NCI-H748 treated with DMSO at 0.1 percent for 48 hours (cell line): ENCODE results near the gene PAPSS2.
"Not testable (repeated sequence)": the region's sequence is repeated elsewhere in the genome, so short reads cannot be mapped to it uniquely, and the experiment has no call there.

ENCODE experiments used
- DNase-seq: peaks from one replicate; lab custom pipeline; 2025; lab: John Stamatoyannopoulos, UW

The PAPSS2 gene

GRCh38 chr10:87705339-87705738 lies 45.7 kb downstream of the PAPSS2 start:
- DNase-seq: no peak

DNA sequence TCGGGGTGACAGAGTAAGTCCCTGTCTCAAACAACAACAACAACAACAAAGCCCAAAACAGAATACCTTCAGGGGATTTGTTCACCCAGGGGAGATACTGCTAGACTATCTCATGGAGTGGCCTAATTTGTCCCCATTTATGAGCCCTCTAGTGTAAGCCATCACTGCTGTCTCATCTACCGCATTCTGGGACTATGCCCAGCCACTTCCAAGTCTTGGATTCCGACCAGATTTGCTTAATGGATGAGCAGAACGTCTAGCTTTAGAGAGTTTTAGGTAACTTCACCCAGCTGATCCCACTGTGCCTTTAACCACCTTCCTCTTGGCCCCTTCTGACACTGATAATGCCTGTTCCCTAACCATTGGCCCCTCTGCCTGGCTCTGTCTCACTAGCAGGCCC lies 47.1 kb downstream of the PAPSS2 start:
- DNase-seq: no peak

DNA sequence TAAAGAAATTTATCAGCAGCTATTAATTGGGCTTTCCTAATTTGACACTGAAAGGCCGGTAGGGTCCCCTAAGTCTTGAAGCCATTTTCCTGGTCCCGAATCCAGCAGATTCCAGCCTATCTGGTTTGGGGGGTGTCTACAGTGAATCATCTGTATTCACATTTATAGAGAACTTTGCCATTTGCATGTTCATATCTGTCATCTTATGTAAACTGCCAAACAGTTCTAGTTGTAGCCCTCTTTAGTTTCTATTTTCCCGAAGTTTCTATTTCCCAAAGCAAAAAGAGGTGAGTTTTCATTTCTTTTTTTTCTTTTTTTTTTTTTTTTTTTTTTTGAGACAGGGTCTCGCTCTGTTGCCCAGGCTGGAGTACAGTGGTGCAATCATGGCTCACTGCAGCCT lies 47.6 kb downstream of the PAPSS2 start:
- DNase-seq: no peak

DNA sequence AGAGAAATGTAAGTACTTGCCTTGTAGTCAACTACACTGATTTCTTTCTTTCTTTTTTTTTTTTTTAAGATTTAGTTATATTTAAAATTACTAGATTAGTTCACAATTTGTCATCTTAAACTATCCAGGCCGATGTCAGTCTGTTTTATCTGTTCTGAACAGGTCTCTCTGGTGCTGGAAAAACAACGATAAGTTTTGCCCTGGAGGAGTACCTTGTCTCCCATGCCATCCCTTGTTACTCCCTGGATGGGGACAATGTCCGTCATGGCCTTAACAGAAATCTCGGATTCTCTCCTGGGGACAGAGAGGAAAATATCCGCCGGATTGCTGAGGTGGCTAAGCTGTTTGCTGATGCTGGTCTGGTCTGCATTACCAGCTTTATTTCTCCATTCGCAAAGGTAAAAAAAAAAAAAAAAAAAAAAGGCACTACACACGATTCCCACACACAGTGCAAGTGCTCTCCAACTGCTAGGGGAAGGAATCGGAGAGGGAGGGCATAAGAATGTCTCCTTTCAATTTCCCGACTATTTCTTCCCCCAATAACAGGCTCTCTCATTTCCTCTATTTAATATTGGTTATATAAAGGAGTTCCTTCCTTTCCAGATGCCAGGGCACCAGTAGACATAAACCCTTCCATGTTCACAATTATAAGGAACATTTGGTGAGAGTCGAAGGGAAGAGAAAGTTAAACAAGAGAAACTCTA lies 53.4 kb downstream of the PAPSS2 start:
- DNase-seq: no peak

DNA sequence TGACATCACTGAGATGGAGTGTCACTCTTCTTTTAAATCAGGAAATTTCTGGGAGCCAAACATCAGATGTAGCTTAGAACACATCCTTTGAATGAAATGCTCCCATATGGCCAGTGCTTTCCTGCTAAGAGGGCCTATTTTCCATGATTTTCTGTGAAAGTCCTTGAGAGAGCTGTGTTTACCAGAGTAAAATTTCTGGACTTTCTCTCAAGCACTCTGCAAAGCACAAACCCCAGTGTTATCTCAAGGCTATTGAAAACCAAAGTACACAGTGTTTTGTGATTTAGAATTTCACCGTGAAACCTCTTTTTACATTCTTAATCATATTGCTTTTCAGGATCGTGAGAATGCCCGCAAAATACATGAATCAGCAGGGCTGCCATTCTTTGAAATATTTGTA lies 54.0 kb downstream of the PAPSS2 start:
- DNase-seq: no peak

DNA sequence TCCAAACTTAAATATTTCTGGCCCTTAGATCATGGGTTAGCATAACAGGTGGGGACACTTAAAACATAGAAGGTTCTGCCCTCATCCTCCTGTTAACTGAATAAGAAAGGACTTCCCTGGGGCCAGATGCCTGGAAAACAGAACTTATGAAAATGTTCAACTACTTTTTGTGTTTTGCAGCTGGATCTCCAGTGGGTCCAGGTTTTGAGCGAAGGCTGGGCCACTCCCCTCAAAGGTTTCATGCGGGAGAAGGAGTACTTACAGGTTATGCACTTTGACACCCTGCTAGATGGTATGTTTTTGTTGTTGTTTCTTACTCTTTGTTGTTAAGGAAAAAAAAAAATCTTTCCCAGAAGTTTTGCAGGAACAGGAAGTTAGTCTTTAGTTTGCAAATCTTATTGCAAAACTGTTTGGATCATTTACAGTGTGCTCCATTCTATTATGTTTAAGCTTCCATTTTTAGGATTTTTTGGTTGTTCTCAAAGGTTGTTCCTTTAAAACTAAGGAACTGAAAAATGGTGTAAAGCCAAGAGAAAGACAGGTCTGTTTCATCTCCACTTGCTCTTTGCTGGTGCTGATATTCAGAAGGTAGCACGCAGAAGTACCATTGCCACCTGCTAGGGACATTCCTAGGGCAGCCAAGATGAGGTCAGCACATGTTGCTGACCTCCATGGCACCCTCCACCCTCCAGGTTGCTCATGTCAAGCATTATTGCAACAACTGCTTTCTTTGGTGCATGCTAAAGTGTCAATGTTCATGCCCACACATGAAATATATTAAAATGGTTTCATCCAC lies 56.1 kb downstream of the PAPSS2 start:
- DNase-seq: no peak

GRCh38 chr10:87716348-87716670 lies 56.6 kb downstream of the PAPSS2 start:
- no peak for DNase-seq

DNA sequence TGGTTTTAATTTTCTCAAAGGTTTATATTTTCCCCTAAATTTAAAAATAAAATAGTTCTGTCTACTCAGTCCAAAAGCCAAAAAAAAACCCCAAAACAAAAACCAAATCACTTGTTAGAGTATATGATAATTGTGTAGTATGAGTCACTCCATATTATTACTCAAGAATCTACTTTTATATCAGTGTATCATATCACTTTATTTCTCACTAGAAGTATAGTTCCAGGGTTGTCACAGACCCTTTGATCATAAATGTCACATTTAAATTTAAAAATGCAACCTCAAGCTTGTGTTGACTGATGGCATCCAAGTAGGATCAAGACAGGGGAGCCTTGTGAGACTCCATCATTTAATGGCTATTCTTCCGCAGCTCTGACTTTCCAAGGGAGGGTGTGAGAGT lies 61.0 kb downstream of the PAPSS2 start:
- no peak for DNase-seq

- DNase-seq: no peak
These were observed 62.1 kb downstream of the PAPSS2 start for GRCh38 chr10:87721781-87722180.

- DNase-seq: no peak
These were observed 63.0 kb downstream of the PAPSS2 start for GRCh38 chr10:87722716-87723115.

- no peak for DNase-seq
These were observed 63.8 kb downstream of the PAPSS2 start for GRCh38 chr10:87723500-87723899.

DNA sequence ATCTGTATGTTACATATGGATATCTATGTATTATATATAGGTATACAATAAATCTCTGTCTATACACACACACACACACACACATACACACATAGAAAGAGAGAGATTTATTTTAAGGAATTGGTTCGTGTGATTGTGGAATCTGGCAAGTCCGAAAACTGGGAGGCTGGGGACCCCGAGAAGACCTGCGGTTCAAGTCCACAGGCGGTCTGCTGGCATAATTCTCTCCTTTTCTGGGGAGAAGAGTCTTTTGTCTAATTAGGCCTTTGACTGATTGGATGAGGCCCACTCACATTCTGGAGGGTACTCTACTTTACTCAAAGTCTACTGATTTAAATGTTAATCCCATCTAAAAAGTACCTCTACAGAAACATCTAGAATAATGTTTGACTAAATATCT lies 65.1 kb downstream of the PAPSS2 start:
- no peak for DNase-seq

DNA sequence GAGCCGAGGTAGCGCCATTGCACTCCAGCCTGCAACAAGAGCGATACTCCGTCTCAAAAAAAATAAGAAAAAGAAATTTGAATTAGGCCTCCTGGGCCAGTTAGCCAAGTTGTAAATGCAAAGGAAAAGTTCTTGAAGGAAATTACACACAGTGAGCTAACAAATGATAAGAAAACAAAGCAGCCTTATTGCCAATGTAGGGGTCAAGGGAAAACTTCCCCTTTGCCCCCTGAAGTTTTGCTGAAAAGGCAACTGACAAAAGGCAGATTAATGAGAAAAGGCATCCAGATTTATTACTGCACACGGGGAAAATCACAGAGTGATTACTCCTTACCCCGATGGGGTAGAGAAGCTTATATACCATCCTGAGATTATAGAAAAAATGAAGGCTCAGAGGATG lies 70.3 kb downstream of the PAPSS2 start:
- no peak for DNase-seq

DNA sequence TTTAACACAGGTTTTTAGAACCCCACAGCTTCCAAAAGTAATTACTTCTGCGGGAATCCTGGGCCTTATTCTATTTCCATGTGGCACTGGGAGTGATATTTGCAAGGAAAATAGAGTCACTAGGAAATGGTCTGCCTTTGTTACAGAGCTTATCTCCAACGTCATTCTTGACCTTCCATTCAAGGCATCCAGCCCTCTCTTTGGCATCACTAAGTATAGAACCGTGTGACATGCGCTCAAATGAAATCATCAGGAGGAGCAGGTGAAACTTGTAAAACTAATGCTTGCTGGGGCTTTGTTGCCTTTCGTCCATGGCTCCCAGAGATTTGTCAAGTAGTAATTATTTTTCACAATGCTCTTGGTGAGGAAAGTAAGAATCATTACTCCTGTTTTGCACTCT lies 73.4 kb downstream of the PAPSS2 start:
- DNase-seq: no peak

GRCh38 chr10:87734987-87735827 lies 75.5 kb downstream of the PAPSS2 start:
- peak; percentile 8 for DNase-seq

DNA sequence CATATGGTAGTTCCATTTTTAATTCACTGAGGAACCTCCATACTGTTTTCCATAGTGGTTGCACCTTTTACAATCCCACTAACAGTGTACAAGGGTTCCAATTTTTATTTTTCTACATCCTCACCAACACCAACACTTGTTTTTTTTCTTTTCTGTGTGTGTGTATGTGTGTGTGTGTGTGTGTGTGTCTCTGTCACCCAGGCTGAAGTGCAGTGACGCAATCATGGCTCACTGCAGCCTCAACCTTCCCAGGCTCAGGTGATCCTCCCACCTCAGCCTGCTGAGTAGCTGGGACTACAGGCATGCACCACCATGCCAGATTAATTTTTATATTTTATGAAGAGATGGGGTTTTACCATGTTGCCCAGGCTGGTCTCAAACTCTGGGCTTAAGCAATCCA lies 78.6 kb downstream of the PAPSS2 start:
- not testable (repeated sequence) for DNase-seq

- DNase-seq: no peak
These were observed 80.0 kb downstream of the PAPSS2 start for GRCh38 chr10:87739703-87740102.

DNA sequence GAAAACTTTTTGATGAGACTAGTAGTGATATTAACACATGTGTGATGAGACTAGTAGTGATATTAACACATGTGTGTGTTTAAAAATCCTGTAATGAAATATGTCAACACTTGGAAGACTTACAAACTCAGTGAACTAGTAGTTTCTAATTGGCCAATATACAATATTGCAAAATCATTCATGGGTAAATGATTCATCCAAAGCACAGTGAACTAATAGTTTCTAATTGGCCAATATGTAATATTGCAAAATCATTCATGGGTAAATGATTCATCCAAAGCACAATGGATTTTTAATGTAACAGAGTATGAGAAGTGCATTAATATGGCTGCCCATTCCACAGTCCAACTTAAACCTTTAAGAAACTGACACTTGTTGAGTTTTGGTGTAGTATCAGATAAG lies 80.6 kb downstream of the PAPSS2 start:
- DNase-seq: no peak

GRCh38 chr10:87742992-87743610 lies 83.4 kb downstream of the PAPSS2 start:
- not testable (repeated sequence) for DNase-seq

DNA sequence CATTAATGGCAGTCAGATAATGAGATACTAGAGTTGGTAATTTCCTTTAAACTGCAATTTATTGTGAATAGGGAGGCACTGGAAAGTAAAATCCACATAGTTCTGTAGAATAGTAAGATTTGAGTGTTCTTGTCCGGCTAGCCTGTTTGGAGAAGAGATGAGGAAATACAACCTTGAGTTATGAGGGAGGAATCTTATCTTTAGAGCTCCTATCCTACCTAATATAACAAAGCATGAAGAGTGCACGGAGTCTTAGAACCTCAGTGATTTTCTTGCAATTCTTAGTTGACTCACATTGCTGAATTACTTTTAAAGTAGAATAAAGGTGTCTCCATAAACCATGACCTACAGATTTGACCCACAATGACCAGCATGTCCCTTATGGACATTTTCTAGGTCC lies 84.9 kb downstream of the PAPSS2 start:
- DNase-seq: no peak

DNA sequence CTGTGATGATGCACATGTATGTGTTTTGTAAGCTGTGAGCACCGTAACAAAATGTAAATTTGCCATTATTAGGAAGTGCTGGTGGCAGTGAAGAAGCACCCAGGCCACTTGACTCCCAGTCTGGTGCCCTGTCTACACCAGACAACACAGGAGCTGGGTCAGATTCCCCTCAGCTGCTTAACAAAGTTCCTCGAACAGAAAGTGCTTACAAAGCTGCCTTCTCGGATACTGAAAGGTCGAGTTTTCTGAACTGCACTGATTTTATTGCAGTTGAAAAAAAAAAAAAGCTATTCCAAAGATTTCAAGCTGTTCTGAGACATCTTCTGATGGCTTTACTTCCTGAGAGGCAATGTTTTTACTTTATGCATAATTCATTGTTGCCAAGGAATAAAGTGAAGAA lies 87.2 kb downstream of the PAPSS2 start:
- DNase-seq: no peak

- not testable (repeated sequence) for DNase-seq
These were observed 88.6 kb downstream of the PAPSS2 start for GRCh38 chr10:87748244-87748643.
